H1 (cell line): ENCODE results near the gene TC2N. TPM values are rescaled to one million over a fixed set of nuclear protein-coding genes. Genes with fewer than 3 reads are reported as not detected.
A peak's percentile ranks its signal among the peaks of the same experiment; 100 is the strongest.

Source experiments
- CTCF ChIA-PET: fragments of 300-600 bp; sonication (Branson Sonifier 250); formaldehyde crosslinking; loops from one replicate; lab custom pipeline; 2021; ENCODE audit not compliant: partially characterized antibody; lab: Charles Lee
- POLR2A ChIA-PET: fragments of 300-600 bp; sonication (Branson Sonifier 250); formaldehyde crosslinking; loops from one replicate; lab custom pipeline; 2021; ENCODE audit warnings: inconsistent platforms; ENCODE audit not compliant: partially characterized antibody; lab: Charles Lee
- DNase-seq, 2 experiments: peaks; one replicate each; pipeline versions ENCODE4 v3.0.0 to v3.0.0-alpha.2; 2010 to 2022; ENCODE audit warnings: low spot score in 2 of 2, low read depth in 1 of 2, mixed read lengths in 1 of 2
- FAIRE-seq: peaks from 2 replicates; lab custom pipeline; 2011; peaks lifted over from hg19 to GRCh38; lab: Jason Lieb, UNC
- H2AFZ ChIP-seq: 2 replicates; pipeline ENCODE4 v1.8.1; 2012; ENCODE audit warnings: low read length, inconsistent platforms
- H2AK5ac ChIP-seq: 2 replicates; pipeline ENCODE4 v1.6.1; 2013; ENCODE audit warnings: low read depth, low read length
- H2BK120ac ChIP-seq: replicated peaks from 2 replicates; pipeline ENCODE3; 2013; ENCODE audit warnings: low read depth, low read length, inconsistent platforms
- H2BK12ac ChIP-seq: 2 replicates; pipeline ENCODE4 v1.6.1; 2013; ENCODE audit warnings: low read depth, low read length
- H2BK15ac ChIP-seq: 2 replicates; pipeline ENCODE4 v1.6.1; 2013; ENCODE audit warnings: low read length
- H2BK20ac ChIP-seq: 2 replicates; pipeline ENCODE4 v1.6.1; 2013; ENCODE audit warnings: low read length
- H2BK5ac ChIP-seq: 2 replicates; pipeline ENCODE4 v1.6.1; 2013; ENCODE audit warnings: low read depth, low read length
- H3K14ac ChIP-seq: 2 replicates; pipeline ENCODE4 v1.6.1; 2013; ENCODE audit warnings: inconsistent platforms; ENCODE audit not compliant: insufficient read length
- H3K18ac ChIP-seq: 2 replicates; pipeline ENCODE4 v1.6.1; 2013; ENCODE audit warnings: low read length; ENCODE audit errors: extremely low read depth
- H3K23ac ChIP-seq: 2 replicates; pipeline ENCODE4 v1.6.1; 2013; ENCODE audit warnings: inconsistent platforms; ENCODE audit not compliant: insufficient read length
- H3K23me2 ChIP-seq: 2 replicates; pipeline ENCODE4 v1.6.1; 2013; ENCODE audit warnings: low read depth, low read length
- H3K27ac ChIP-seq: 2 replicates; pipeline ENCODE4 v1.6.1; 2011; ENCODE audit warnings: low read depth, low read length, inconsistent platforms
- H3K27me3 ChIP-seq, 4 experiments: replicated peaks in 1 of 4; 1 replicate in 1 of 4; 2 replicates in 3 of 4; pipeline versions ENCODE4 v1.6.1 to v1.8.1; 2011 to 2013; ENCODE audit warnings: low read length in 3 of 4, mild to moderate bottlenecking in 3 of 4, inconsistent platforms in 2 of 4, mixed read lengths in 2 of 4, moderate library complexity in 1 of 4; ENCODE audit not compliant: control insufficient read depth in 3 of 4, insufficient read depth in 3 of 4; ENCODE audit errors: extremely low read depth in 1 of 4
- H3K36me3 ChIP-seq, 4 experiments: 2 replicates each; pipeline versions ENCODE4 v1.6.1 to v1.8.1; 2011 to 2013; ENCODE audit warnings: mild to moderate bottlenecking in 4 of 4, low read length in 3 of 4, moderate library complexity in 2 of 4, control low read depth in 1 of 4, inconsistent platforms in 1 of 4; ENCODE audit not compliant: insufficient read depth in 4 of 4, control insufficient read depth in 2 of 4
- H3K4ac ChIP-seq: replicated peaks from 2 replicates; pipeline ENCODE3; 2013; ENCODE audit warnings: low read length, low read depth, mixed read lengths, inconsistent platforms; ENCODE audit not compliant: insufficient read length
- H3K4me1 ChIP-seq, 4 experiments: replicated peaks in 1 of 4; 1 replicate in 1 of 4; 2 replicates in 3 of 4; pipeline versions ENCODE4 v1.6.1 to v1.8.1; 2011 to 2013; ENCODE audit warnings: low read length in 3 of 4, inconsistent platforms in 2 of 4, mixed read lengths in 1 of 4; ENCODE audit not compliant: insufficient read depth in 4 of 4, control insufficient read depth in 3 of 4
- H3K4me2 ChIP-seq, 2 experiments: 2 replicates each; pipeline versions ENCODE4 v1.6.1 to v1.8.1; 2011 to 2013; ENCODE audit warnings: low read depth in 2 of 2, low read length in 2 of 2, control low read depth in 1 of 2, inconsistent platforms in 1 of 2, mild to moderate bottlenecking in 1 of 2; ENCODE audit not compliant: insufficient read depth in 1 of 2
- H3K4me3 ChIP-seq, 4 experiments: fragments of 200-600, 300-600 bp in 1 of 4; sonication (generic), shearing (Covaris generic), sonication (Bioruptor Twin) in 1 of 4; 2 replicates each; pipeline versions ENCODE4 v1.5.1 to v1.8.1; 2011 to 2016; ENCODE audit warnings: low read length in 4 of 4, low read depth in 3 of 4, control low read depth in 2 of 4, inconsistent platforms in 2 of 4, mild to moderate bottlenecking in 2 of 4, mixed read lengths in 1 of 4, moderate library complexity in 1 of 4; ENCODE audit not compliant: insufficient read depth in 2 of 4; ENCODE audit errors: extremely low read depth in 1 of 4
- H3K56ac ChIP-seq: replicated peaks from 2 replicates; pipeline ENCODE3; 2013; ENCODE audit warnings: low read depth, mild to moderate bottlenecking, mixed read lengths, low read length, inconsistent platforms; ENCODE audit not compliant: insufficient read length
- H3K79me1 ChIP-seq: 2 replicates; pipeline ENCODE4 v1.6.1; 2013; ENCODE audit warnings: low read depth, low read length, control low read depth
- H3K79me2 ChIP-seq, 2 experiments: 2 replicates each; pipeline versions ENCODE4 v1.6.1 to v1.8.1; 2012 to 2013; ENCODE audit warnings: low read length in 2 of 2, mild to moderate bottlenecking in 2 of 2, inconsistent platforms in 1 of 2; ENCODE audit not compliant: insufficient read depth in 2 of 2, control insufficient read depth in 1 of 2
- H3K9ac ChIP-seq, 4 experiments: replicated peaks in 1 of 4; 1 replicate in 1 of 4; 2 replicates in 3 of 4; pipeline versions ENCODE4 v1.6.1 to v1.8.1; 2011 to 2013; ENCODE audit warnings: low read depth in 3 of 4, low read length in 3 of 4, control low read depth in 2 of 4, mild to moderate bottlenecking in 2 of 4, moderate library complexity in 2 of 4, inconsistent platforms in 1 of 4; ENCODE audit errors: extremely low read depth in 1 of 4
- H3K9me3 ChIP-seq, 2 experiments: 2 replicates each; pipeline versions ENCODE4 v1.6.1 to v1.8.1; 2012 to 2013; ENCODE audit warnings: mild to moderate bottlenecking in 2 of 2, moderate library complexity in 2 of 2, control low read depth in 1 of 2, inconsistent platforms in 1 of 2, low read depth in 1 of 2, low read length in 1 of 2, mixed read lengths in 1 of 2; ENCODE audit not compliant: insufficient read depth in 2 of 2
- H4K20me1 ChIP-seq, 2 experiments: replicated peaks in 1 of 2; 2 replicates each; pipeline versions ENCODE3 to v1.8.1; 2011 to 2013; ENCODE audit warnings: inconsistent platforms in 2 of 2, low read length in 2 of 2, mild to moderate bottlenecking in 1 of 2; ENCODE audit not compliant: insufficient read depth in 2 of 2, control insufficient read depth in 1 of 2
- H4K5ac ChIP-seq: 2 replicates; pipeline ENCODE4 v1.6.1; 2013; ENCODE audit warnings: low read length, low read depth, mixed read lengths, inconsistent platforms; ENCODE audit not compliant: insufficient read length
- H4K8ac ChIP-seq: 2 replicates; pipeline ENCODE4 v1.8.0; 2013; ENCODE audit warnings: mild to moderate bottlenecking, moderate library complexity, low read length, inconsistent platforms; ENCODE audit not compliant: insufficient read depth; ENCODE audit errors: extremely low read depth
- H4K91ac ChIP-seq: replicated peaks from 2 replicates; pipeline ENCODE3; 2013; ENCODE audit warnings: low read length, mixed read lengths, inconsistent platforms; ENCODE audit not compliant: insufficient read length
- HDAC6 ChIP-seq: IDR thresholded peaks from one replicate; pipeline ENCODE4 v1.7.1; 2012; ENCODE audit warnings: low read depth, mild to moderate bottlenecking, inconsistent platforms, low read length, moderate library complexity
- RAD21 ChIP-seq, 2 experiments: IDR thresholded peaks in 1 of 2; conservative IDR thresholded peaks in 1 of 2; 2 replicates each; pipeline ENCODE4 v1.6.1; 2011; ENCODE audit warnings: low read depth in 2 of 2, low read length in 2 of 2, improper control_type of control experiment in 1 of 2, inconsistent platforms in 1 of 2, mild to moderate bottlenecking in 1 of 2, moderate library complexity in 1 of 2
- SIRT6 ChIP-seq: IDR thresholded peaks from one replicate; pipeline ENCODE4 v1.7.1; 2012; ENCODE audit warnings: low read length, inconsistent platforms
- SRF ChIP-seq: IDR thresholded peaks from 2 replicates; pipeline ENCODE4 v1.6.1; 2011; ENCODE audit warnings: mild to moderate bottlenecking, low read depth, low read length, moderate library complexity
- TAF7 ChIP-seq: optimal IDR thresholded peaks from 2 replicates; pipeline ENCODE3; 2011; ENCODE audit warnings: low read depth, mild to moderate bottlenecking, inconsistent platforms, low read length, moderate library complexity, borderline replicate concordance
- TBP ChIP-seq: IDR thresholded peaks from 2 replicates; pipeline ENCODE4 v1.6.1; 2011; ENCODE audit warnings: low read depth, low read length, improper control_type of control experiment
- WGBS, 2 experiments: shearing (Covaris generic) in 1 of 2; methylation state at CpG; one replicate each; pipeline versions ENCODE4 v1.1.6 to v1.1.7; 2013 to 2015; ENCODE audit warnings: low lambda C conversion rate in 2 of 2, mixed read lengths in 2 of 2, inconsistent platforms in 1 of 2, low coverage in 1 of 2, missing lambda C conversion rate in 1 of 2; ENCODE audit not compliant: insufficient replicate concordance in 2 of 2, insufficient coverage in 1 of 2, insufficient read length in 1 of 2; ENCODE audit errors: extremely low coverage in 1 of 2, missing lambda C conversion rate in 1 of 2; 5-methylcytosine and 5-hydroxymethylcytosine counted together
- polyA plus RNA-seq, 7 experiments: library from polyadenylated mRNA; depleted of rRNA in 3 of 7; stranded (reverse) in 5 of 7; unstranded in 2 of 7; fragments of >200 nt in 5 of 7; fragments of 200-250 nt in 2 of 7; gene quantifications; 1 replicate in 5 of 7; 2 replicates in 1 of 7; 4 replicates in 1 of 7; pipeline versions ENCODE4 v1.2.1 to v1.2.3, GENCODE V29; 2011 to 2013; ENCODE audit warnings: missing spikeins in 2 of 7, mixed read lengths in 2 of 7
- total RNA-seq: library from RNA; stranded (reverse); fragmentation: NEBNext Ultra II Directional; extraction: Animal tissue kit (Norgen Biotek cat#: 25700); gene quantifications from 2 replicates; pipeline ENCODE4 v1.2.1, GENCODE V29; 2021
- TF ChIP-seq, protein P1 (sequence below), 3 experiments: IDR thresholded peaks; 1 replicate in 2 of 3; 2 replicates in 1 of 3; pipeline versions ENCODE4 v1.5.1 to v1.6.1; 2011; ENCODE audit warnings: low read length in 3 of 3, mild to moderate bottlenecking in 3 of 3, inconsistent platforms in 2 of 3, low read depth in 1 of 3, moderate library complexity in 1 of 3; ENCODE audit not compliant: insufficient read depth in 1 of 3; ENCODE audit errors: control extremely low read depth in 1 of 3

The TC2N gene
- total and polyA plus RNA-seq, 2 of the 8 experiments (the other 6 are each of a cell fraction or from before 2014, with no cell fraction given), result 9.7 to 36.2 TPM

DNA sequence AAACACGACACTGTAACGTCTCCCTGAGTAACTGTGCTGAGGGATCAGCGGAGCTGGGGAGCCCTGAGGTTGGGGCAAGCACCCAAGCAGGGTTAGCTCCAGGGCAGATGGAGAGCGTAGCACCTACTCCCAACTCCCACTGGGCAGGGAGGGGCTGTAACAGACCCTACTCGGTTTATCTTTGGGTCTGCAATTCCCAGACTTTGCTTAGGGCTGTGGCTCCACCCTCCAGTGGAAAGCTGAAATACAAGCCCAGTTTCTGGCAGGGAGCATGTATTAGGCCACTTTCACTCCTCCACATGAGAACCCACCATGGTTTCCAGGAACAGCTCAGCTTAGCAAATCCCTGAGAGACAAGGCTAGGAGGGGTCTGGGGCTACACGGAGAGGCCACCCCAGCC is 17.3 kb upstream of the TC2N start:
- no peak overlapping the region for H4K8ac ChIP-seq
- FAIRE-seq, result no peak
- CTCF ChIA-PET, result interaction anchor here (0.8 to 2.1 kb wide), 9 partner anchors 8 to 235 kb away, joined by 3 to 10 read pairs (median 4); no protein-coding TSS in a partner anchor
- H3K4me3 ChIP-seq, result no peak overlapping the region
- POLR2A ChIA-PET, result interaction anchor here (1.0 kb wide), 1 partner anchor 12 kb away, joined by 3 read pairs; no protein-coding TSS in a partner anchor
- no peaks in the 10 kb centered on the region; a peak in 1 of 7 replicates for H3K4me1 ChIP-seq
- no peaks in the 10 kb centered on the region for H3K27me3 ChIP-seq
- H4K5ac ChIP-seq, result no peak overlapping the region
- H3K14ac ChIP-seq, result no peak overlapping the region
- H3K9ac ChIP-seq, result no peak overlapping the region
- H2AK5ac ChIP-seq, result no peak overlapping the region
- no peaks in the 10 kb centered on the region for H4K20me1 ChIP-seq
- no peak overlapping the region for H3K27ac ChIP-seq
- H3K4me2 ChIP-seq, result no peak overlapping the region
- H2BK5ac ChIP-seq, result no peak overlapping the region
- H3K79me1 ChIP-seq, result no peaks in the 10 kb centered on the region
- no peaks in the 10 kb centered on the region for H3K9me3 ChIP-seq
- TF ChIP-seq TAF7, result no peak
- no peak for TF ChIP-seq HDAC6
- TF ChIP-seq, protein P1, sequence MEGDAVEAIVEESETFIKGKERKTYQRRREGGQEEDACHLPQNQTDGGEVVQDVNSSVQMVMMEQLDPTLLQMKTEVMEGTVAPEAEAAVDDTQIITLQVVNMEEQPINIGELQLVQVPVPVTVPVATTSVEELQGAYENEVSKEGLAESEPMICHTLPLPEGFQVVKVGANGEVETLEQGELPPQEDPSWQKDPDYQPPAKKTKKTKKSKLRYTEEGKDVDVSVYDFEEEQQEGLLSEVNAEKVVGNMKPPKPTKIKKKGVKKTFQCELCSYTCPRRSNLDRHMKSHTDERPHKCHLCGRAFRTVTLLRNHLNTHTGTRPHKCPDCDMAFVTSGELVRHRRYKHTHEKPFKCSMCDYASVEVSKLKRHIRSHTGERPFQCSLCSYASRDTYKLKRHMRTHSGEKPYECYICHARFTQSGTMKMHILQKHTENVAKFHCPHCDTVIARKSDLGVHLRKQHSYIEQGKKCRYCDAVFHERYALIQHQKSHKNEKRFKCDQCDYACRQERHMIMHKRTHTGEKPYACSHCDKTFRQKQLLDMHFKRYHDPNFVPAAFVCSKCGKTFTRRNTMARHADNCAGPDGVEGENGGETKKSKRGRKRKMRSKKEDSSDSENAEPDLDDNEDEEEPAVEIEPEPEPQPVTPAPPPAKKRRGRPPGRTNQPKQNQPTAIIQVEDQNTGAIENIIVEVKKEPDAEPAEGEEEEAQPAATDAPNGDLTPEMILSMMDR (IDR thresholded peaks at IDR 0.05; ENCODE audit: control extremely low read depth in 1 of 3, insufficient read depth in 1 of 3, low read depth in 1 of 3, low read length in 3 of 3), result peak; percentile 21 to 40 (median 29); a peak in 3 of 4 replicates
- no peak for TF ChIP-seq SRF
- TF ChIP-seq RAD21 (IDR thresholded peaks at IDR 0.05 in 1 of 2, conservative IDR thresholded peaks at IDR 0.05 in 1 of 2; ENCODE audit: low read depth in 2 of 2, low read length in 2 of 2), result peak; percentile 57 to 65
- no peak for TF ChIP-seq TBP
- no peak for TF ChIP-seq SIRT6
- H3K79me2 ChIP-seq, result no peaks in the 10 kb centered on the region
- no peak overlapping the region for H3K18ac ChIP-seq
- no peak overlapping the region for H2BK15ac ChIP-seq
- no peak overlapping the region for H2BK12ac ChIP-seq
- no peaks in the 10 kb centered on the region for H3K23me2 ChIP-seq
- H3K4ac ChIP-seq, result no peak overlapping the region
- H2BK20ac ChIP-seq, result no peak overlapping the region
- no peak overlapping the region for H2BK120ac ChIP-seq
- H3K23ac ChIP-seq, result no peak overlapping the region
- no peak for DNase-seq
- no peak overlapping the region for H4K91ac ChIP-seq
- 75% methylated on average over 6 of the region's 6 CpGs; no CpG with 5 or more reads in 1 of the 2 experiments for WGBS, 2 experiments
- H3K36me3 ChIP-seq, result no peaks in the 10 kb centered on the region
- no peak overlapping the region for H3K56ac ChIP-seq
- peak overlapping the region; percentile 83; the same call in 1 of the 2 replicates for H2AFZ ChIP-seq
